Activated naive CD8-positive, alpha-beta T cell treated with anti-CD3 and anti-CD28 coated beads, Interleukin-2, amount 50 U/mL, for 24 hours (primary cell): ENCODE results near the gene PLEKHA6.

Experiments used
- ATAC-seq: fragments of 150-1000 bp; cut with Tn5 transposase; one replicate; pipeline ENCODE4 v1.10.0; 2021
- DNase-seq: peaks from one replicate; pipeline ENCODE4 v3.0.0; 2021
- H3K27ac Mint-ChIP-seq: one replicate; pipeline ENCODE4 v1.8.0; 2021; ENCODE audit warnings: mild to moderate bottlenecking, mixed read lengths
- H3K27me3 Mint-ChIP-seq: one replicate; pipeline ENCODE4 v1.8.0; 2021; ENCODE audit warnings: mixed read lengths
- H3K36me3 Mint-ChIP-seq: one replicate; pipeline ENCODE4 v1.8.0; 2021; ENCODE audit warnings: low read depth, mixed read lengths
- H3K4me1 Mint-ChIP-seq: one replicate; pipeline ENCODE4 v1.8.0; 2021; ENCODE audit warnings: mixed read lengths
- H3K4me3 Mint-ChIP-seq: one replicate; pipeline ENCODE4 v1.8.0; 2021; ENCODE audit warnings: mild to moderate bottlenecking, moderate library complexity, mixed read lengths
- H3K9me3 Mint-ChIP-seq: one replicate; pipeline ENCODE4 v1.8.0; 2021; ENCODE audit warnings: mixed read lengths

The PLEKHA6 gene

DNA sequence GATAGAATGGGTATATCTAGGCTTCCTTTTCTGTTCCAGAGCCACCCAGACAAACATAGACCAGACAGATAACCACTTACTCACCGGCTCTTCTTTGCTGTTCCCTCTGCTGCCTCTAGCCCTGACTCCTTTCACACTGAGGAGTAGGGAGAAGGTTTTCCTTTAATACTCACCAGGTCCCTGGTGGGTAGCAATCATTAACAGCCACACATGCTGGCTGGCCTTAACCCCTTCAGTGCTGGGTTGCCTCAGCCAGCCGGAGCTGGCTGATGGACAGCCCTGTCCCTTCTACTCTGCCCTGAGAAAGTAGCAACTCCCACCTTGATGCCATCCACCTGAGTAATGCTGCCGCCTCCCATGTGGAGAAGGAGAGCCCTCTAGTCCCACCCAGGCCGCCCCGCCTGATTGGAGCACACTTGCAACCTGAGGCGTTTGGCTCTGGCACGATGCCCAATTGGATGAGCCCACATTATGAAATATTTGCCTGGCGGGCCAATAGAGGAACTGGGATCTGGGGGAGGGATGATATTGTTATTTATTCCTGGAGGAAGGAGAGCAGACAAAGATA lies 71.6 kb downstream of the PLEKHA6 start:
- Mint-ChIP-seq H3K36me3 (no peaks in the 10 kb centered on the region), H3K4me3 (no peak overlapping the region), H3K4me1 (peaks cover 22% of the 10 kb centered on the region), H3K27ac (no peak overlapping the region), H3K27me3 (peaks cover 2% of the 10 kb centered on the region), H3K9me3 (no peaks in the 10 kb centered on the region)
- no peak for ATAC-seq
- DNase-seq: no peak

DNA sequence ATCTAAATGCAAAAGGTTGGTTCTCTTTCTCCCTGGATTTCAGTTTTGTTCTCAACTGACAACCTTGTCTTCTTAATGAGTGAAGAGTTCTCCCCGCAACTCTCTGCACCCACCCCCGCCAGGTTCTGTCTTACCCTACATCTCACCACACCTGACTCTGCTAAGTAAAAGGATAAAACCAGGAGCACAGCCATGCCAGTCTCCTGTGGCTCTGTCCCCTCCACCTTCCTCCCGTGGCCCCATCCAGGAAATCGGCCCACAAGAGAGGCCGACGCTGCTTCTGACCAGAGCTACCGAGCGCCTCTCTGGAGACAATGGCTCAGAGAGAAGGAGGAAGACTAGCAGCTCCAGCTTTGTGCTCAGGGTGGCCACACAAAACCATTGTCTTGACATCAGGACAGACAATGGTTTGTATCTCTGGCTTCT lies 72.2 kb downstream of the PLEKHA6 start:
- H3K36me3 Mint-ChIP-seq: no peaks in the 10 kb centered on the region
- H3K4me3 Mint-ChIP-seq: peak overlapping the region; percentile 5
- ATAC-seq (no peak), DNase-seq (no peak)
- peaks cover 22% of the 10 kb centered on the region for H3K4me1 Mint-ChIP-seq
- H3K27me3 Mint-ChIP-seq: peaks cover 2% of the 10 kb centered on the region
- H3K9me3 Mint-ChIP-seq: no peaks in the 10 kb centered on the region
- H3K27ac Mint-ChIP-seq: peak overlapping the region; percentile 64

DNA sequence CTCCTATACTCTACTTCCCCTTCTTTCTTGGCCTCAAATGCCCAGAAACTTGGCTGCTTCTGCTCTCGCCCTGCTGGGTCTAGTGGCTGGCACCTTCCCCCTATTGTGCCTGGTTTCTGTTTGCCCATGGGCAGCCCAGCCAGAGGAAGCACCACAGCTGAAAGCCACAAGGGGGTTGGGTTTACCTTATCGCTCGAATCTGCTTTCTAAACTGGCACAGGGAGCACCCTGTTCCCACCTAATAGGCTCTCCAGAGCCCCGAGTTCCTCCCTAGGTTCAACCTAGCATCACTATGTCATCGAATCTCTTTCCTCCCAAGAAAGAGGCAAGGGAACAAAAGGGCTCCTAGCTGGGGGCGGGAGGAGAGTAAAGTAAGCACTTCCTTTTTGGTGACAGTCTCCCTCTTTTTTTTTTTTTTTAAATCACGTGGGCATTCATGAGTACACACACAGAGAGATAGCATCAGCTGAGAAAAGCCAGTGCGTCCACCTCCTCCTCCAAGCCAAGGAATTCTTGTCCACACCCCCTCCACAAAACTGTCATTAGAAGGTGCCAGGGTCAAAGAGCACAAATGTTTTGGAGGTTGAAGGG lies 72.8 kb downstream of the PLEKHA6 start:
- ATAC-seq: peak; percentile 73
- Mint-ChIP-seq H3K9me3 (no peaks in the 10 kb centered on the region), H3K27ac (no peak overlapping the region), H3K4me1 (peaks cover 22% of the 10 kb centered on the region), H3K4me3 (peak overlapping the region; percentile 64), H3K27me3 (peaks cover 2% of the 10 kb centered on the region), H3K36me3 (no peaks in the 10 kb centered on the region)
- DNase-seq: peak; percentile 37

DNA sequence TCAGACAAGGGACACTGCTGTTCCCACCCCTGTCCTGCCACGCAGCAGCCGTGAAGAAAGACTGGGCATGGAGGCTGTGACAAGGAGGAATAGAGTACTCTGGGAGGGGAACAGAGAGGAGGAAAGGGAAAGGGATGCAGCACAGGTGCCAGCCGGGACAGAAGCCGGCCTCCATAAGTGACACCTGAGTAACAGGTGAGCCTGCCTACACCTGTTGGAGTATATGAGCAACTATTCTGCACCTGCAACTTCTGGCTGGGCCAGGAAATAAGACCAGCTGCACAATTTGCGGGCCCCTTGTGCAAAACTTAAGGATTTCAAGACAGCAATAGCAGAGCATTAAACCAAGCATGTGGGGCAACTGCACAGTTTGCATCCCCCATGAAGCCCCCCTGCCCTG lies 73.4 kb downstream of the PLEKHA6 start:
- DNase-seq: no peak
- ATAC-seq: no peak
- Mint-ChIP-seq H3K36me3 (no peaks in the 10 kb centered on the region), H3K27me3 (peaks cover 3% of the 10 kb centered on the region), H3K9me3 (no peaks in the 10 kb centered on the region), H3K27ac (no peak overlapping the region), H3K4me1 (peaks cover 22% of the 10 kb centered on the region), H3K4me3 (no peak overlapping the region)

DNA sequence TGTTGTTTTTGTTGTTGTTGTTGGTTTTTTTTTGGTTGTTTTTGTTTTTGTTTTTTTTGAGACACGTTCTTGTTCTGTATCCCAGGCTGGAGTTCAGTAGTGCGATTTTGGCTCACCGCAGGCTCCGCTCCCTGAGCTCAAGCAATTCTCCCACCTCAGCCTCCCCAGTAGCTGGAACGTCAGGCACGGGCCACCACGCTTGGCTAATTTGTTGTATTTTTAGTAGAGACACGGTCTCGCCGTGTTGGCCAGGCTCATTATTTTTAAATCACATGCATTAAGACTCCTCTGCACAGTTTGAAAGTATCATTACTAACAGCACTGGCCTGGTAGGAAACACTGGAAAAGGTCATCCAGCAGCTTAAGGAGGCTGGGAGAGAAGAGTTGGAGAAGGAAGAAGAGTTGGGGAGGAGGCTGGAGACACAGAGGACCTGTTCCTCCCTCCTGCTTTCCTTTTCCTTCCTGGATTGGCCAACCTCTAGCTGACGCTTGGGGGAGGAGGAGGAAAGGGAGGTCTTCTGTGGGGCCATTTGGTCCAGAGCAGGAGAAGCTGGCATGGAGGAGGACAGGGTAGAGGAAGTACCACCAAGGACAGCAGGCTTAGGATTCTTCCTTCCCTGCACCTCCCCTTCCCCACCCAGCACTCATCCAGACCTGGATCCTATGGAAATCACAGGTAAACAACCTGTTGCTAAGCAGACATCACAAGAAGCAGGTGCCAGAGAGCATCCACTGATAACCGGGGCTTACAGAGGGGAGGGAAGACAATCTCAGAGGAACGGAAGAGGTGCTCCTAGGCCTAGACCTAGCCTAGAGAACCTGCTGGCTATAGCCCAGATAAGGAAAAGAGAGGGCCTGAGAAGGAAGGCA lies 74.1 kb downstream of the PLEKHA6 start:
- no peak for ATAC-seq
- Mint-ChIP-seq H3K4me1 (peaks cover 22% of the 10 kb centered on the region), H3K36me3 (no peaks in the 10 kb centered on the region), H3K27me3 (peaks cover 3% of the 10 kb centered on the region), H3K27ac (no peak overlapping the region), H3K9me3 (no peaks in the 10 kb centered on the region), H3K4me3 (no peak overlapping the region)
- DNase-seq: no peak

DNA sequence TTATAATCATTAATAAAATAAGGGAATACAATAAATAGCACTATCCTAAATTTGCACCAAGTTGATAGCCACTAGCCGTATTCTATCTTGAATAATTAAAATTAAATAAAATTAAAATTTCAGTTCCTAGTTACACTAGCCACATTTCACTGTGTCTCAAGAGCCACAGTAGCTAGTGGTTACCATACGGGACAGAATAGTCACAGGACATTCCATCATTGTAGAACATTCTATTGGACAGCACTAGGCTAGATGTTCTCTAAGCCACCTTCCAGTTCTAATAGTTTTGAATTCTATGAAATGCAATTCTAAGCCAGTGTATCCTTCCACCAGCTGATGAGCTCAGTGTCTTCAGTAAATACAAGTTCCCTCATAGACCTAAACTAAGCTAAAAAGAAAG lies 74.8 kb downstream of the PLEKHA6 start:
- H3K27me3 Mint-ChIP-seq: peaks cover 2% of the 10 kb centered on the region
- H3K36me3 Mint-ChIP-seq: no peaks in the 10 kb centered on the region
- H3K4me1 Mint-ChIP-seq: peaks cover 22% of the 10 kb centered on the region
- ATAC-seq (no peak), DNase-seq (no peak)
- no peak overlapping the region for H3K4me3 Mint-ChIP-seq
- no peaks in the 10 kb centered on the region for H3K9me3 Mint-ChIP-seq
- no peak overlapping the region for H3K27ac Mint-ChIP-seq

DNA sequence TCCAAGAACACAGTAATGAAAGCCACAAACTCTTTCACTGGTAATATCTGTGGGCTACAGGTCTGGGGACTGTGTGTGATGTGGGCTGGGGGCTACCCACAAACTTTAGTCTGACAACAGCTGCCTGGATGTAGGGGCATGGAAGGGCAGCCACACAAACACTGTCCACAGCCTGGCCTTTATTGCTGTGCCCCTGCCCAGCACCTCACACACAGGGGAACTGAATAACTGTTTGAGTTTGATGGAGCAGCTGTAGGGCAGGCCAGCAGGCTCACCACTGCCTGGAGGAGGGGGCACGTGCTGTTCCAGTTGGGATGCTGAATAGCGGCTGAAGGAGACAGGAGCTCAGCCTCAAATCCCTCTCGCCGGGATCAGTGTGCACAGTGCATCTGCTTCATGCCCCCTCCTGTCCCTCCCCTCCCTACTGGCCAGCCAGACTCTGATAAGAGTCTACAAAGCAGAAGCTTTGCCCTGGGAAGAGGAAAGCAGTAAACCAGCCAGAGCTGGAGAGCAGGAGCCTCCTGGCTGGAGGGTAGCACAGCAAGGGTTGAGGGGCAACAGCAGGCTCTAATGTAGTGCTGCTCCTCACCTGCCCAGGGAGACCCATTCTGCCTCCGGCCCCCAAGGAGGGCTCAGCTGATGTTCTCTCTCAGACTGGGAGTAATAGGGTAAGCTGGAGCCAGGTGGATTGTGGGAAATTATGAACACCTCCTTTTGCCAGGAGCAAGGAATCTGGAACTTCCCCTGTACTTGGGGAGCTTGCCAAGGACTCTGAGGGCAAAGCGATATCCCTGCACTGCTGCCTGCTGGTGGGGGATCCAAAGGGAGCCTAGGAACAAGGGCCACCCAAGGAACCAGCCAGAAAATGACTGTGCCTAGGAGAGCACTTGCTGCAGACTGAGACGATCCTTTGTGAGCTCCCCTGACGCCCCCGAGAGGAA lies 75.7 kb downstream of the PLEKHA6 start:
- H3K4me1 Mint-ChIP-seq: peaks cover 22% of the 10 kb centered on the region
- no peak overlapping the region for H3K27ac Mint-ChIP-seq
- H3K4me3 Mint-ChIP-seq: no peak overlapping the region
- no peaks in the 10 kb centered on the region for H3K9me3 Mint-ChIP-seq
- no peaks in the 10 kb centered on the region for H3K36me3 Mint-ChIP-seq
- no peak for DNase-seq
- peaks cover 2% of the 10 kb centered on the region for H3K27me3 Mint-ChIP-seq
- no peak for ATAC-seq

DNA sequence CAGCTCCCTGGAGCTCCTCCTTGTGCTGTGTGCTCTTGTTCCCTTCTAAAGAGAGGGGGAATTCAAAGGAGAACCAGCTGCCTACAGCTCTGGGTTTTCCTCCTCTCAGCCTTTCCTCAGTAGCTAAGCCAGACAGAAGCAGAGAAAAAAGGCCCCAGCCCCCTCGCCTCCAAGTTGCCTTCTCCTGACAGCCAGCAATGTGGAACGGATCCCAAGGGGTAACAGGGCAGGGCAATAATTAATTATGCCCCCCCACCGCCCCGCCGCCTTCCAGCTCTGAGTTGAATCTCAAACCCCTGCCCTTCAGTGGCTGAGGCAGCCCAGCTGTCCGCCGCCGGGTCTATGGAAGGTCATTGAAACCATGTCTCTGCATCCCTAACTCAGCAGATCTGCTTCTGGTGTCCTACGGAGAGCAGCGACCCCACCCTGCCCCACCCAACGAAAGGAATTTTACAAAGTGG lies 76.9 kb downstream of the PLEKHA6 start:
- no peak for ATAC-seq
- Mint-ChIP-seq H3K4me1 (peaks cover 21% of the 10 kb centered on the region), H3K36me3 (no peaks in the 10 kb centered on the region), H3K9me3 (no peaks in the 10 kb centered on the region), H3K4me3 (no peak overlapping the region), H3K27ac (no peak overlapping the region), H3K27me3 (peaks cover 2% of the 10 kb centered on the region)
- no peak for DNase-seq

DNA sequence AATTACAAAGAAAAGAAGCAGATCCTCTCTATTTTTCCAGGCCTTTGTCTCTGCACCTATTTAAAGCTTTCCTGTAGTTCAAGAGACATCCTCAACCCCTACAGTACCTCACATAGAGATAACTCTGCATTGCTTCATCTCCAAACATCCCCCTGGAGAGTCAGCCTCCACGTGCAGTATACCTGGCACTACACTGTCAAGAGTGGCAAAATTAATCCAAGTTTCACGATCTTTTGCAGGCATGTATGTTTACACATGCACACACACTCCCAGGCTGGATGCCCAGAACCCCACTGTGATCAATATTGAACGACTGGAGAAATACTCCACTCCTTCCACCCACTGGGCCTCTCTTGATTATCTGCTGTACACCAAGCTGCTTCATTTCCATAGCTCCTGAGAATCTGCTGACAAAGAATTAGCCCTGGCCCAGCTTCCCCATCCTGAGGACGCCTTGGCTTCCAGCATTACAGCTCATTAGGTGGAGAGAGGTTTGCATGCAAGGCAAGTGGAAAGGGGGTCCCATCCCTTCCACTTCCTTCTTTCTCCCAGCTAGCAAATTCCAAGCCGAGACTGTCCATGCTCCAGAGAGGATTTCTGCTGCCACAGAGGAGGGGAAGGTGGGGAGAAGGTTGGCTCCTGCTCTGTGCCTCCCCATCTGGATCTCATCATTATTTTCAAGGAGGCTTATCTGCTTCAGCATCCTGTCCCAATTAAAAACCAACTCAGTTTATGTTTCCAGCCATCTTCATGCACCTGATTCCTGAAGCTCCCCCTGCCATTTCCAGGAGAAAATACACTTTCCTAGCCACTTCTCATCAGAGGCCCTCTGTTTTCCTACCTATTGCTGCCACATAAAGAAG lies 79.4 kb downstream of the PLEKHA6 start:
- ATAC-seq: no peak
- peaks cover 2% of the 10 kb centered on the region for H3K27me3 Mint-ChIP-seq

DNA sequence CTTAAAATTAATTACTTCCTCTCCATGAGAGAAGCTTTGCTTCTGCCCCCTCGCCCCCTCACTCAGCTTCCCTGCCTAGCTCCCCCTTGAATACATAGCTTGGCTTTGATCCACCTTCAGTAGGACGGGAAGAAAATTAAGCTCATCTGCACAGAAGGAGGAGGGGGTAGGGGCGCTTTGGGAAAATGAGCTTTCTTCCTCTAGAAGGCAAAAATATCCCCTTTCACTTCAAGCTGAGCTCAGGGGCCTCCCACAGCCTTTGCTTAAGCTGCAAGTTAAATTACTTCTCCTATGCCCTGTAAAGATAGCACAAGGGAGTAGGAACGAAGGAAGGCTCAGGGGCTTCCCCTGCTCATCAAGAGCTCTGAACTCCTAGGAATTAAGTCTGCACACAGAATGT lies 80.8 kb downstream of the PLEKHA6 start:
- no peak overlapping the region for H3K27ac Mint-ChIP-seq
- no peak for ATAC-seq
- no peak for DNase-seq
- no peaks in the 10 kb centered on the region for H3K9me3 Mint-ChIP-seq
- H3K4me1 Mint-ChIP-seq: no peaks in the 10 kb centered on the region
- no peaks in the 10 kb centered on the region for H3K36me3 Mint-ChIP-seq
- H3K27me3 Mint-ChIP-seq: peaks cover 2% of the 10 kb centered on the region
- H3K4me3 Mint-ChIP-seq: no peak overlapping the region

More for the DNA sequence above, 79.4 kb downstream of the PLEKHA6 start:
- H3K9me3 Mint-ChIP-seq: no peaks in the 10 kb centered on the region
- no peaks in the 10 kb centered on the region for H3K36me3 Mint-ChIP-seq
- H3K4me1 Mint-ChIP-seq: no peaks in the 10 kb centered on the region
- no peak for DNase-seq
- H3K4me3 Mint-ChIP-seq: no peak overlapping the region
- no peak overlapping the region for H3K27ac Mint-ChIP-seq

DNA sequence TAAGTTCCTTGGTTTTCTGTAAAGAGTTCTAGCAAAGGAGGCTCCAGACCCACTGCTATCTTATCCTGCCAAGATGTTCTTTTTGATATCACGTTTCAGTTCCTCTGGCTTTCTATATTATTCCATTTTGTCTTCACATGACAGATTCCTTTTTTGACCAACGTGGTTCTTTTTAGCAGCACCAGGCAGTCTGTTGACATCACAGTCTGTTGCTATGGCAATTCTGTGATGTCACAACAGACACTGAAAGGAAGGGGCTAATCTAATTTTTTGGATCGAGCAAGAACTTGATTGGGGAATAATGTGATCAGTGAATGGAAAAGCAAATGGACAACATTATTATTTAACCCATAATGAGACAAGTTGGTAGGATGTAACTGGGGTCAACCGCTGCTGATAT lies 81.5 kb downstream of the PLEKHA6 start:
- Mint-ChIP-seq H3K27me3 (peaks cover 2% of the 10 kb centered on the region), H3K27ac (no peak overlapping the region), H3K4me3 (no peak overlapping the region), H3K4me1 (no peaks in the 10 kb centered on the region), H3K36me3 (no peaks in the 10 kb centered on the region), H3K9me3 (no peaks in the 10 kb centered on the region)
- DNase-seq (no peak), ATAC-seq (no peak)

DNA sequence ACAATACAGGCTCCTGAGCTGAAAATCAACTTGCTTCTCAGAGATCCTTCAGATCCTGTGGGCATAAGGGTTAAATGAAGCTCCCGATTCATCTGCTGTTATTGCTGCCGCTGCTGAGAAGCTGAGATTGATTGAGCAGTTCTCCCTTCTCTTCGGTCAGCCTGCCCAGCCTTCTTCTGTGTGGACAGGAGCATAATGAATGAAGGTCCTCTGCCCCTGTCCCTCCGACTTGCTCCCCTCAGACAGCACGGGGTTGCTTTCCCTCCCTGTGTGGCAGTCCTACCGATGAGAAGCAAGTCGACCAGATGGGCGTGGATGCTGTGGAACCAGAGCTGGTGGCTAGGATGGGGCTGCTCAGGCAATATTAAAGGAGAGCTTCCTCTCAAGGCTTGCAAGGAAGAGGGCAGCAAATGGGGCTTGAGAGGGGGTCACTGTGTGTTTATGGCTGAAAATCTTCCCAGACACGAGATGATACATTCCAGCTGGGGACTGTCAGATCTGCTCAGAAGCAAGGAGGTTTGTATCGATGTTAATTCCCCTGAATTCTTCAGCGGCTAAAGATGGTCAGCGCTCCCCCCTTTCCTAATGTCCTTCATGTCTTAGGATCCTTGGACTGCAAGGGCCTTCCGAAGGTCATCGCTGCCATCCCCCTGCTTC lies 82.0 kb downstream of the PLEKHA6 start:
- no peak overlapping the region for H3K27ac Mint-ChIP-seq

DNA sequence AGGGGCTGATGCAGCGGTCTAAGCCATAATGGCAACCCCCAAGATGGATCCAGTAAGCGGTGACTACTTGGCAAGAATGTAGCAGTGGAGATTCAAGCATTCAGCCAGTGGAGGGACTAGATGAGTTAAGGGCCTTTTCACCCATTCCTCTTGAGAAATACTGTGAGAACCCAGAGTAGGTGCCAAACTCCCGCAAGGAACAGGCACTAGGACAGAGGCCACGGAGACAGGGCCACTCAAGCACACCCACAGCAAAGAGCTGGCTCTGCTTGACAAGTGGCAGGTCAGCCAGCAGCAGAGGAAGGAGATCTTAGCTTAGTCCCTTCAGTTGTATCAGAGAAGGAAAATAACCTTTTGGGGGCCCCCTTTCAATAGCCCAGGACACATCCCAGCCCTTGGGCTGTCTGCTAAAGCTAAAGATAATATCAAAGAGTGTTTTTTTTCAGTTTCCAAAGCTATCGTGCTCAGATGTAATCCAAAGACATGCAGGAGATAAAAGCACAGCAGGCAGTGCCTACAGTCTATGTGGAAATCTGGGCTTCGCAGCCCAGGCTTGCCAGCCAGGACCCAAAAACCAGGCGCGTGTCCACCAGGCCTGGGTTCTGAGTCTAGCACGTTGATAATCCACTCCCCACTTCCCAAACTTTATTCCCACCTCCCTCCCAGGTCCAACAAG lies 83.9 kb downstream of the PLEKHA6 start:
- H3K27ac Mint-ChIP-seq: no peak overlapping the region
- ATAC-seq (no peak), DNase-seq (no peak)
- no peaks in the 10 kb centered on the region for H3K9me3 Mint-ChIP-seq
- no peaks in the 10 kb centered on the region for H3K4me1 Mint-ChIP-seq
- no peak overlapping the region for H3K4me3 Mint-ChIP-seq
- no peaks in the 10 kb centered on the region for H3K27me3 Mint-ChIP-seq
- no peaks in the 10 kb centered on the region for H3K36me3 Mint-ChIP-seq

More for the DNA sequence above, 82.0 kb downstream of the PLEKHA6 start:
- H3K27me3 Mint-ChIP-seq: peaks cover 2% of the 10 kb centered on the region
- H3K4me3 Mint-ChIP-seq: no peak overlapping the region
- no peaks in the 10 kb centered on the region for H3K36me3 Mint-ChIP-seq
- H3K4me1 Mint-ChIP-seq: no peaks in the 10 kb centered on the region
- no peak for DNase-seq
- H3K9me3 Mint-ChIP-seq: no peaks in the 10 kb centered on the region
- no peak for ATAC-seq
